HepG2 (cell line): ENCODE measurements around the gene STUB1. TPM values are rescaled to one million over a fixed set of nuclear protein-coding genes. Genes with fewer than 3 reads are reported as not detected.

Experiments
- BRD4 ChIP-seq: sonication (generic); formaldehyde crosslinking; IDR thresholded peaks from 2 replicates; pipeline ENCODE4 v1.4.0; 2020; ENCODE audit warnings: missing genetic modification reagents
- SALL2 ChIP-seq: sonication (generic); formaldehyde crosslinking; IDR thresholded peaks from 2 replicates; pipeline ENCODE4 v1.8.1; 2023; ENCODE audit warnings: mild to moderate bottlenecking, missing genetic modification reagents, inconsistent platforms
- TOPORS ChIP-seq: sonication (generic); formaldehyde crosslinking; IDR thresholded peaks from 2 replicates; pipeline ENCODE4 v1.8.0; 2023; ENCODE audit warnings: mild to moderate bottlenecking, missing genetic modification reagents
- YEATS4 ChIP-seq: sonication (generic); formaldehyde crosslinking; IDR thresholded peaks from 2 replicates; pipeline ENCODE4 v1.4.0; 2020; ENCODE audit warnings: missing genetic modification reagents, borderline replicate concordance
- ZNF598 ChIP-seq: sonication (generic); formaldehyde crosslinking; IDR thresholded peaks from 2 replicates; pipeline ENCODE4 v1.5.1; 2020; ENCODE audit warnings: mild to moderate bottlenecking, missing genetic modification reagents, borderline replicate concordance
- ZNF614 ChIP-seq: IDR thresholded peaks from 2 replicates; pipeline ENCODE4 v1.6.1; 2018; ENCODE audit warnings: missing biosample characterization, missing genetic modification reagents, inconsistent platforms, borderline replicate concordance
- ZNF674 ChIP-seq: sonication (generic); formaldehyde crosslinking; IDR thresholded peaks from 2 replicates; pipeline ENCODE4 v1.5.0; 2020; ENCODE audit warnings: low read depth, mild to moderate bottlenecking, missing genetic modification reagents
- polyA plus RNA-seq, 8 experiments: library from polyadenylated mRNA; depleted of rRNA in 3 of 8; stranded (reverse) in 7 of 8; unstranded in 1 of 8; fragments of >200 nt; fragmentation: Illumina TruSeq in 4 of 8; extraction: Trizol in 4 of 8; gene quantifications; 2 replicates each; pipeline versions ENCODE4 v1.2.1 to v1.2.3, GENCODE V29; 2011 to 2016; ENCODE audit warnings: low read depth in 4 of 8, missing spikeins in 1 of 8, mixed read lengths in 1 of 8; ENCODE audit not compliant: insufficient read depth in 1 of 8
- total RNA-seq, 5 experiments: library from RNA; depleted of rRNA; stranded (reverse); fragments of >200 nt; fragmentation: Illumina TruSeq; extraction: Trizol; gene quantifications; 2 replicates each; pipeline ENCODE4 v1.2.3, GENCODE V29; 2016; ENCODE audit warnings: low read depth in 1 of 5
- TF ChIP-seq, protein P1 (sequence below): sonication (generic); formaldehyde crosslinking; IDR thresholded peaks from 2 replicates; pipeline ENCODE4 v1.4.0; 2020; ENCODE audit warnings: missing genetic modification reagents
- TF ChIP-seq, protein P2 (sequence below): sonication (generic); formaldehyde crosslinking; IDR thresholded peaks from 2 replicates; pipeline ENCODE4 v1.5.0; 2020; ENCODE audit warnings: mild to moderate bottlenecking, missing genetic modification reagents, moderate library complexity
- TF ChIP-seq, protein P3 (sequence below): sonication (generic); formaldehyde crosslinking; IDR thresholded peaks from 2 replicates; pipeline ENCODE4 v1.8.0; 2022; ENCODE audit warnings: mild to moderate bottlenecking, missing genetic modification reagents
- TF ChIP-seq, protein P4 (sequence below): sonication (generic); formaldehyde crosslinking; IDR thresholded peaks from 2 replicates; pipeline ENCODE4 v1.5.0; 2020; ENCODE audit warnings: mild to moderate bottlenecking, missing genetic modification reagents, borderline replicate concordance

STUB1 gene
- total and polyA plus RNA-seq, 2 of the 13 experiments (the other 11 are each of a cell fraction or from before 2014, with no cell fraction given) = 52.9 to 78.2 TPM

DNA sequence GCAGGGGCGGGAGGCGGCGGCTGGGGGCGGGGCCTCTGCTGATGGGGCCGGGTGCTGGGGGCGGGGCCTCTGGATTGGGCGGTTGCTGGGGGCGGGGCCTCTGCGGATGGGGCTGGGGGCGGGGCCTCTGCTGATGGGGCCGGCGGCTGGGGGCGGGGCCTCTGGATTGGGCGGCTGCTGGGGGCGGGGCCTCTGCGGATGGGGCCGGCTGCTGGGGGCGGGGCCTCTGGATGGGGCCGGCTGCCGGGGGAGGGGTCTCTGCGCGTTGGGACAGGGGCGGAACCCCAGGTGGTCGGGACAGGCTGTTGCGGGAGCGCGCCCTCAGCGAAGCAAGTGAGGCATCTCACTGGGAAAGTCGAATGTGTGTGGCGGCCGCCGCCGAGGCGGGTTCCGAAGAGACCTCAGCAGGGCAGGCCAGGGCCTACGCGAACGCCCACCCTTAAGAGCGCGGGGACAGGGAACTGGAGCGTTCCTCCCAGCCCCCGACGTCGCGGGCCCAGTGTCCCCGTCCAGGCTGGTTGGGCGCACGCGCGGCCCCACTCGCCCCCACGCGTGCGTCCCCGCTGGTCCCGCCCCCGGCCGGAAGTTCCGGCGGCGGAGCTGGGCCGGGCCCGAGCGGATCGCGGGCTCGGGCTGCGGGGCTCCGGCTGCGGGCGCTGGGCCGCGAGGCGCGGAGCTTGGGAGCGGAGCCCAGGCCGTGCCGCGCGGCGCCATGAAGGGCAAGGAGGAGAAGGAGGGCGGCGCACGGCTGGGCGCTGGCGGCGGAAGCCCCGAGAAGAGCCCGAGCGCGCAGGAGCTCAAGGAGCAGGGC is at the start of gene STUB1 (continued):
- TF ChIP-seq, protein P1, sequence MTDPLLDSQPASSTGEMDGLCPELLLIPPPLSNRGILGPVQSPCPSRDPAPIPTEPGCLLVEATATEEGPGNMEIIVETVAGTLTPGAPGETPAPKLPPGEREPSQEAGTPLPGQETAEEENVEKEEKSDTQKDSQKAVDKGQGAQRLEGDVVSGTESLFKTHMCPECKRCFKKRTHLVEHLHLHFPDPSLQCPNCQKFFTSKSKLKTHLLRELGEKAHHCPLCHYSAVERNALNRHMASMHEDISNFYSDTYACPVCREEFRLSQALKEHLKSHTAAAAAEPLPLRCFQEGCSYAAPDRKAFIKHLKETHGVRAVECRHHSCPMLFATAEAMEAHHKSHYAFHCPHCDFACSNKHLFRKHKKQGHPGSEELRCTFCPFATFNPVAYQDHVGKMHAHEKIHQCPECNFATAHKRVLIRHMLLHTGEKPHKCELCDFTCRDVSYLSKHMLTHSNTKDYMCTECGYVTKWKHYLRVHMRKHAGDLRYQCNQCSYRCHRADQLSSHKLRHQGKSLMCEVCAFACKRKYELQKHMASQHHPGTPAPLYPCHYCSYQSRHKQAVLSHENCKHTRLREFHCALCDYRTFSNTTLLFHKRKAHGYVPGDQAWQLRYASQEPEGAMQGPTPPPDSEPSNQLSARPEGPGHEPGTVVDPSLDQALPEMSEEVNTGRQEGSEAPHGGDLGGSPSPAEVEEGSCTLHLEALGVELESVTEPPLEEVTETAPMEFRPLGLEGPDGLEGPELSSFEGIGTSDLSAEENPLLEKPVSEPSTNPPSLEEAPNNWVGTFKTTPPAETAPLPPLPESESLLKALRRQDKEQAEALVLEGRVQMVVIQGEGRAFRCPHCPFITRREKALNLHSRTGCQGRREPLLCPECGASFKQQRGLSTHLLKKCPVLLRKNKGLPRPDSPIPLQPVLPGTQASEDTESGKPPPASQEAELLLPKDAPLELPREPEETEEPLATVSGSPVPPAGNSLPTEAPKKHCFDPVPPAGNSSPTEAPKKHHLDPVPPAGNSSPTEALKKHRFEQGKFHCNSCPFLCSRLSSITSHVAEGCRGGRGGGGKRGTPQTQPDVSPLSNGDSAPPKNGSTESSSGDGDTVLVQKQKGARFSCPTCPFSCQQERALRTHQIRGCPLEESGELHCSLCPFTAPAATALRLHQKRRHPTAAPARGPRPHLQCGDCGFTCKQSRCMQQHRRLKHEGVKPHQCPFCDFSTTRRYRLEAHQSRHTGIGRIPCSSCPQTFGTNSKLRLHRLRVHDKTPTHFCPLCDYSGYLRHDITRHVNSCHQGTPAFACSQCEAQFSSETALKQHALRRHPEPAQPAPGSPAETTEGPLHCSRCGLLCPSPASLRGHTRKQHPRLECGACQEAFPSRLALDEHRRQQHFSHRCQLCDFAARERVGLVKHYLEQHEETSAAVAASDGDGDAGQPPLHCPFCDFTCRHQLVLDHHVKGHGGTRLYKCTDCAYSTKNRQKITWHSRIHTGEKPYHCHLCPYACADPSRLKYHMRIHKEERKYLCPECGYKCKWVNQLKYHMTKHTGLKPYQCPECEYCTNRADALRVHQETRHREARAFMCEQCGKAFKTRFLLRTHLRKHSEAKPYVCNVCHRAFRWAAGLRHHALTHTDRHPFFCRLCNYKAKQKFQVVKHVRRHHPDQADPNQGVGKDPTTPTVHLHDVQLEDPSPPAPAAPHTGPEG (CRISPR knock-in tag) = no peak; the same call in 1 of the 2 replicates
- TF ChIP-seq, protein P2, sequence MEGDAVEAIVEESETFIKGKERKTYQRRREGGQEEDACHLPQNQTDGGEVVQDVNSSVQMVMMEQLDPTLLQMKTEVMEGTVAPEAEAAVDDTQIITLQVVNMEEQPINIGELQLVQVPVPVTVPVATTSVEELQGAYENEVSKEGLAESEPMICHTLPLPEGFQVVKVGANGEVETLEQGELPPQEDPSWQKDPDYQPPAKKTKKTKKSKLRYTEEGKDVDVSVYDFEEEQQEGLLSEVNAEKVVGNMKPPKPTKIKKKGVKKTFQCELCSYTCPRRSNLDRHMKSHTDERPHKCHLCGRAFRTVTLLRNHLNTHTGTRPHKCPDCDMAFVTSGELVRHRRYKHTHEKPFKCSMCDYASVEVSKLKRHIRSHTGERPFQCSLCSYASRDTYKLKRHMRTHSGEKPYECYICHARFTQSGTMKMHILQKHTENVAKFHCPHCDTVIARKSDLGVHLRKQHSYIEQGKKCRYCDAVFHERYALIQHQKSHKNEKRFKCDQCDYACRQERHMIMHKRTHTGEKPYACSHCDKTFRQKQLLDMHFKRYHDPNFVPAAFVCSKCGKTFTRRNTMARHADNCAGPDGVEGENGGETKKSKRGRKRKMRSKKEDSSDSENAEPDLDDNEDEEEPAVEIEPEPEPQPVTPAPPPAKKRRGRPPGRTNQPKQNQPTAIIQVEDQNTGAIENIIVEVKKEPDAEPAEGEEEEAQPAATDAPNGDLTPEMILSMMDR (CRISPR knock-in tag) = no peak
- TF ChIP-seq SALL2 (peak; percentile 0; the same call in 1 of the 2 replicates), ZNF614 (CRISPR knock-in tag) (no peak), ZNF674 (CRISPR knock-in tag) (no peak), TOPORS (no peak), ZNF598 (CRISPR knock-in tag) (no peak), YEATS4 (CRISPR knock-in tag) (peak; percentile 73), BRD4 (CRISPR knock-in tag) (0 out of 2 replicates have a peak, but pooled peaks have one; percentile 54)
- TF ChIP-seq, protein P3, sequence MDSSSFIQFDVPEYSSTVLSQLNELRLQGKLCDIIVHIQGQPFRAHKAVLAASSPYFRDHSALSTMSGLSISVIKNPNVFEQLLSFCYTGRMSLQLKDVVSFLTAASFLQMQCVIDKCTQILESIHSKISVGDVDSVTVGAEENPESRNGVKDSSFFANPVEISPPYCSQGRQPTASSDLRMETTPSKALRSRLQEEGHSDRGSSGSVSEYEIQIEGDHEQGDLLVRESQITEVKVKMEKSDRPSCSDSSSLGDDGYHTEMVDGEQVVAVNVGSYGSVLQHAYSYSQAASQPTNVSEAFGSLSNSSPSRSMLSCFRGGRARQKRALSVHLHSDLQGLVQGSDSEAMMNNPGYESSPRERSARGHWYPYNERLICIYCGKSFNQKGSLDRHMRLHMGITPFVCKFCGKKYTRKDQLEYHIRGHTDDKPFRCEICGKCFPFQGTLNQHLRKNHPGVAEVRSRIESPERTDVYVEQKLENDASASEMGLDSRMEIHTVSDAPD (CRISPR knock-in tag) = no peak
- TF ChIP-seq, protein P4, sequence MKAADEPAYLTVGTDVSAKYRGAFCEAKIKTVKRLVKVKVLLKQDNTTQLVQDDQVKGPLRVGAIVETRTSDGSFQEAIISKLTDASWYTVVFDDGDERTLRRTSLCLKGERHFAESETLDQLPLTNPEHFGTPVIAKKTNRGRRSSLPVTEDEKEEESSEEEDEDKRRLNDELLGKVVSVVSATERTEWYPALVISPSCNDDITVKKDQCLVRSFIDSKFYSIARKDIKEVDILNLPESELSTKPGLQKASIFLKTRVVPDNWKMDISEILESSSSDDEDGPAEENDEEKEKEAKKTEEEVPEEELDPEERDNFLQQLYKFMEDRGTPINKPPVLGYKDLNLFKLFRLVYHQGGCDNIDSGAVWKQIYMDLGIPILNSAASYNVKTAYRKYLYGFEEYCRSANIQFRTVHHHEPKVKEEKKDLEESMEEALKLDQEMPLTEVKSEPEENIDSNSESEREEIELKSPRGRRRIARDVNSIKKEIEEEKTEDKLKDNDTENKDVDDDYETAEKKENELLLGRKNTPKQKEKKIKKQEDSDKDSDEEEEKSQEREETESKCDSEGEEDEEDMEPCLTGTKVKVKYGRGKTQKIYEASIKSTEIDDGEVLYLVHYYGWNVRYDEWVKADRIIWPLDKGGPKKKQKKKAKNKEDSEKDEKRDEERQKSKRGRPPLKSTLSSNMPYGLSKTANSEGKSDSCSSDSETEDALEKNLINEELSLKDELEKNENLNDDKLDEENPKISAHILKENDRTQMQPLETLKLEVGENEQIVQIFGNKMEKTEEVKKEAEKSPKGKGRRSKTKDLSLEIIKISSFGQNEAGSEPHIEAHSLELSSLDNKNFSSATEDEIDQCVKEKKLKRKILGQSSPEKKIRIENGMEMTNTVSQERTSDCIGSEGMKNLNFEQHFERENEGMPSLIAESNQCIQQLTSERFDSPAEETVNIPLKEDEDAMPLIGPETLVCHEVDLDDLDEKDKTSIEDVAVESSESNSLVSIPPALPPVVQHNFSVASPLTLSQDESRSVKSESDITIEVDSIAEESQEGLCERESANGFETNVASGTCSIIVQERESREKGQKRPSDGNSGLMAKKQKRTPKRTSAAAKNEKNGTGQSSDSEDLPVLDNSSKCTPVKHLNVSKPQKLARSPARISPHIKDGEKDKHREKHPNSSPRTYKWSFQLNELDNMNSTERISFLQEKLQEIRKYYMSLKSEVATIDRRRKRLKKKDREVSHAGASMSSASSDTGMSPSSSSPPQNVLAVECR = peak; percentile 66
